CMK (cell line): Measurements from ENCODE around the gene NCAM1.
"Not testable (repeated sequence)": the region's sequence is repeated elsewhere in the genome, so short reads cannot be mapped to it uniquely, and the experiment has no call there.

Source experiments
- DNase-seq: peaks from one replicate; pipeline ENCODE4 v3.0.0-alpha.2; 2010; ENCODE audit warnings: low read depth

The NCAM1 gene

DNA sequence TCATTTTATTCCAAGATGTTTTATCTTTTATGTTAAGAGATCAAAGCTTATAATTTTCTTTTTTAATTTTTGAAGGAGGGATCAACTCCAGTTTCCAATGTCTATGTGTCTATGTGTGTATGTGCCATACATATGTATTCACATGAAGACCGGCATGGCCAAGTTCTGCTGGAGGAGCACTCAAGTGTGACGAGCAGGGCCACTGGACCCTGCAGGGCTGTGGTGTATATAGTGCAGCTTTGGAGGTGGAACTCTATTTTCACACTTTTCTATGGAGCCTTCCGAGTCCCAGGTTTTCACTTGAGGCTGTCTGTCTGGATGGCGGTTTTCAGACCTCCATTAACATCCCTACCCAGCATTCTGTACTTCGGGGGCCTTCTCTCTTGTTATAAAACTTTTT is 316.7 kb downstream of the NCAM1 start:
- DNase-seq: no peak

DNA sequence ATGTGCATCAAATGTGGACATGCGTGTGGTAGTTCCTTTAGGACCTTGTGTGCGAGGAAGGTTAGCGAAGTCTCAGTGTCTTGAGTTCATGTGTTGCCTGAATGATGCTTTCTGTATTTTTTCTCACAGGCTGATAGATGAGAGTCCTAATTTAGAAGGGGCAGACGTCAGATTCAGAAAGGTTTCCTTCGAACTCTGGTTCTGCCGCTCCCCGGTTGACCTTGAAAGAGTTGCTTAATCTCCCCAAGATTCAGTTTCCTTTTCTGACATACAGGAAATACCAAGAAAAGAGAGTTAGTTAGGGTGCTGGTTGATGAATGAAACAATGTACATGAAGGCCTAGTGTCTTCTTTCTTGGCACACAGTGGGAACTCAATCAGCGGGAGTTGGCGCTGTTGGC is 317.3 kb downstream of the NCAM1 start:
- DNase-seq: no peak

DNA sequence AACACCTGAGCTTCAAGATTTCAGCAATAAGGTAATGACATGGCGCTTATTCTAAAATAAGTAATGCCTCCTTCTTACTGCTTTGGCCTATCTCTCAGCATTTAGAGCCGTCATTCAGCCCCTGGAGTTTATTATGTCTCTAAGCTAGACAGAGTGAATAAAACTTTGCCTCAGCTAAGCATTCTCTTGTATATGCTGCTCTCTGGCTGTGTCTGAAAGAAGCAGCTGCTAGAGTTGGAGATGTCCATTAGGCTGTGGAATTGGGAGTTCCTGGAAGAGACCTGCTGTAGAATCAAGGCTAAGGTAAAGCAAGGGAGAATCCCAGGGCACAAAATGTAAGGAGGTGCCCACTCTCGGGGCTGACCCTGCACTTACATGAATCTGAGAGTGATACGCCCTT is 317.7 kb downstream of the NCAM1 start:
- no peak for DNase-seq

GRCh38 chr11:113279591-113279990 is 318.4 kb downstream of the NCAM1 start:
- no peak for DNase-seq

DNA sequence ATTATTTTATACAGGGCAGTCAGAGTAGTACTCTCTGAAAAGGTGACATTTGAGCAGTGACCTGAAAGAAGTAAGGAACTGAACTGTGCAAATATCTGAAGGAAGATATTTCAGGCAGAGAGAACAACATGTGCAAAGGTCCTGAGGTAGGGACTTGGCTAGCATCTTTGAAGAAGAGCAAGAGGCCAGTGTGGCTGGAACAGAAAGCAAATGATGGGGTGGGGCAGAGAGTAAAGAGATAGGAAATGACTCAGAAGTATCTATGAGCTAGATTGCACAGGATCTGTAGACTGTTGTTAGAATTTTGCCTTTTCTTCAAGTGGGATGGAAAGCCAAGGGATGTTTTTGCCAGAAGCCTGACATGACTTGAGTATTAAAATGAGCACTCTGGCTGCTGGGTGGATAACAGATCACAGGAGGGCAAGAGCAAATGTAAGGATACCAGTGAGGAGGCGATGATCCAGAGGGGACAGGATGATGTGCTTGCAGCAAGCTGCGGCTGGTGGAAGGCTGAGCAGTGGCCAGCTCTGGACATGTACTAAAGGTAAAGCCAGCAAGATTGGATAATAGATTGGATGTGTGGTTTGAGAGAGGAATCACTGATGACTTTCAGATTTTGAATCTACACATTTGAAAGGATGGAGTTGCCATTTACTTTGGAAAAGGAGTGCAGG is 320.0 kb downstream of the NCAM1 start:
- no peak for DNase-seq

DNA sequence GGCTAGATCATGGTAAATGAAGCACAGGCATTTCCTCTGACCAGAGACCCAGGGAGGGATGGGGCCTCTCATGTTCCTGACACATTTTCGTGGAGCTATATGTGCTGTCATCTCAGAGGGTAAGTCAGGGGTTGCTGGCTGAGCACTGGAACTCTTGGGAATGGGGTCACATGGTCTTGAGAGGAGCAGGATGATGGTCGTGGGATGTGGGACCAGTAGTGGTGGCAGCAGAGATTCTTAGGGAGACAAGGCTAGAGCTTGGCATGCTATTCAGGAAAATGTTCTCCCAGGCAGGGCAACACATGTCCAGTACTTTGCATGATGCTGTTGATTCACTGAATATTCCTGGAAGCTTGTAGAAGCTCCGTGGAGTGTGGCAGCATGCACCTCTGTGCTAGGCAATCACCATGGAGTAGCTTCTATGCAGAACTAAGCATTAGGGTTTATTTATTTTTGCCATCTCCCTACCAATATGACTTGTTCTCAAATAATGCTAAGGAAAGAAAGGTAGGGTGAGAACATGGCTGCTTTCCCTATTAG is 321.7 kb downstream of the NCAM1 start:
- no peak for DNase-seq

- DNase-seq: no peak
These were observed 322.7 kb downstream of the NCAM1 start for GRCh38 chr11:113283881-113284280.

DNA sequence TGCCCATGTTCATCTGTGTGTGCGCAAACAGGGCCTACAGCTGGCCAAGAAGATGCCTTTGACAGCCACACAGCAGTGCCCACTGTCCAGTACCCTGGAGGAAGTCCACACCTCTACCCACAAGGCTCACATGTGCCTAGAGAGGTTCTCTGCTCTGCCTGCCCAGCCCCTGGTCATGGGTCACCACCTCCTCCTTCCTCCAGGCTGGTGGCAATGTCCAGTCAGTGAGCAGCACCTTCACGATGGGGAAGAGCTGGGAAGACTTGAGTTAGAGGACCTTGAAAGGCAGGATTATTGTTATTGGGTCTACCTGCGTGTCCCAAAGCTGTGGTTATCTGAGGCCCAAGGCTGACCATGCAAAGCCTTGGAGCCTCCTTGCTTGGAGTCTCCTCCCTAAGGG is 324.8 kb downstream of the NCAM1 start:
- DNase-seq: no peak

- no peak for DNase-seq
These were observed 325.6 kb downstream of the NCAM1 start for GRCh38 chr11:113286509-113287497.

DNA sequence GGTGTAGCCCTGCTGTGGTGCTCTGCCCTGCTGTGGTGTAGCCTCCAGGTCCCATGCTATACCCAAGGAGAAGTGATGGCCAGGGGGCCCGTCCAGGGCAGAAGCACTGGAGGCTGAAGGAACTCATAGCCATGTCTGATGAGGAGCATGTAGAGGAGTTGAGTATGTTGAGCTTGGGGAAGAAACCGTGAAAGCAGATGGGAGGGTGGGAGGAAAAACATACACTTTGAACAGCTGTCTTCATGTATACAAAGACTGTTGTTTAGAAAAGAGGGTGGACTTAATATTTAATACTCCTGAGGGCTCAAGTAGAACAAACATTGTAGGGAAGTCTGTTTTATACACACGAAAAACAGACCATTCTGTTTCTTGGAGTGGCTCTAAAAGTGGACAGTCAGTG is 326.6 kb downstream of the NCAM1 start:
- no peak for DNase-seq

DNA sequence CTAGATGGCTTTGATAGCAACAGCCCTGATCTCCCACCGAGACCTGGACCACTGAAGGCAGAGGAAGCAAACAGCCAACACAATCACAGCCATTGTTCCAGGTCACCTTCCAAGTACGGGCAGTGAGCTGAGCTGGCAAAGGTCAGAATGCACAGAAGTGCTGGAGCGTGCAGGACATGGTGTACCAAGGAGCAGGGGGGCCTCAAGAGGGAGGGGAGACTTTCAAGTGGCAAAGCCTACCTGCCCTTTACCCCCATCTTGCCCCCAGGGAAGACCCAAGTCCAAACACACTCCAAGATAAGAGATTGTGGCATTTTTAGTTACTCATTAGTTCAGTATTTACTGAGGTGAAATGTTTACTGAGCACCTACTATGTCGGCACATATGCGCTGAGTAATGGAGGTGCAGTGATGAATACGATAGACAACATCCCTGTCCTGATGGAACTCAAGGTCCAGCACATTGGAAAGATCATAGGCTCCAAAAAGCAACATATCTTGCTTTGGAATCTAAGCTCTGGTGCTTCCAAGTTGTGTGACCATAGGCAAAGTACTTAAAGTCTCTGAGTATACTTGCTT is 327.2 kb downstream of the NCAM1 start:
- DNase-seq: no peak

DNA sequence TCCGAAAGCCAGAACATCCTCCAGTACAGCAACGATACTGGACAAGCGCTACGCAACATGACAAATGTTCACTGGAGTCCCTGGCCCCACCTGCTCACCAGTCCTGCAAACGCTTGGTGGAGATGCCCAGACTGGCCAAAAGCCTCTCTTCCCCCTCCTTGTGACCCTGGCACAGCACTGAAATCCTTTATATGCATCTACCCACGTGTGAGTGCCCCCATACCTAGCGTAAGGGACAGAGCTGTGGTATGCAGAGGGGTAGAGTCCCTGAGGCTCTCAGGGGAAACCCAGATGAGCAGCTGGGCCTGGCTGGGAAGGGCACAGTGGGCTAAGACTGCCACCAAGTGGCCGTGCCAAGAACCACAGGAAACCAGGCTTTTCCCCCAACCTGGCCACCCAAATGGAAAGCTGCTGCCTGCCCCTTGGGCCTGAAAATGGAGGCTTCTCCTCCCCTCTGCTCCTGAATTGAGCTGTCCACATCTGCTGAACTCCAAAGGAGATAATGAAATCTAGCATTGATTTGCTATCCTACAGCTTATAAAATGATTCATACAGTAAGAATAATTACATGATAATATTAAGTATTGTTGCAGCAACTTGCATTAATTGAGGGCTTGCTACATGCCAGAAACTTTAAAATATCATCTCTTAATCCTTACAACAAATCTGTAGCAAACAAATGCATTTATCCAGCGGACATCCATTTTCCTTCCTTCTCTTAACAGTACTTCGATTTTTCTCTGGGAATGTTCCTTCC is 328.4 kb downstream of the NCAM1 start:
- peak; percentile 8 for DNase-seq

DNA sequence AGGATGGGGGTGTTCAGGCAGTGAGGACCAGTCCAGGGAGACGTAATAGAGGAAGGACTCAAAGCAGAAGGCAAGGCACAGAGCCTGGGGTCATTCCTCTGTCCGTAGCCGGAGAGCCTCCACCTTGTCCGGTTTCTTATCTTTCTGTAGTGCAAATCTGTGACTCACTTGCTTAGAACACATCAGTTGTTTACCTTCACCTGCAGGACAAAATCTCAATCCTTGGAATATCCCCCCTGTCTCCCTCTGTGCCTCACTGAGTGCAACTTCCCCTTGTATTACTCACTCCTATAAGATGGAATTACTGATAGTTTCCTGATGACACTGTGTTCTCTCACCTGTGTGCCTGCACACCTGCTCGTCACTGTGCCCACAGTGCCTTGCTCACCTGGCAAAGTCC is 332.7 kb downstream of the NCAM1 start:
- no peak for DNase-seq

DNA sequence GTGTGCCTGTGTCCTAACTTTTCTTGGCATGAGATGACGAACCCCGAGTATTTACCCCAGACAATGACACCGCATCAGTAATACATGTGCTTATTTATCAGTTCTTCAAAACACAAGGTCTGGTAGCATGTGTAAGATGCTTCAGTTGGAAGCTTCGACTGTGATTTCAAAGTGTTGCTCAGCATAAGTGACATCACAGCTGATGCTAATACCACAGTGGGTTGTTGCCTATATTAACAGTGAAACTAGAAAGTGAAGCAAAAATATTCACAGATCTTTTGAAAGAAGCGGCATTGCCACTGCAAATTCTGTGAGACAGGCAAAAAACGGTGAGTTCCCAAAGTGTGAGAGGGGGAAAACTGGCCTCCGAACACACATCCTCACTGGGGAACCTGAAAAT is 334.8 kb downstream of the NCAM1 start:
- DNase-seq: no peak

- no peak for DNase-seq
These were observed 335.4 kb downstream of the NCAM1 start for GRCh38 chr11:113296447-113297205.

GRCh38 chr11:113298496-113298895 is 337.3 kb downstream of the NCAM1 start:
- DNase-seq: not testable (repeated sequence)

- no peak for DNase-seq
These were observed 343.7 kb downstream of the NCAM1 start for GRCh38 chr11:113304916-113305315.

- no peak for DNase-seq
These were observed 344.5 kb downstream of the NCAM1 start for GRCh38 chr11:113305440-113306336.

- DNase-seq: no peak
These were observed 347.4 kb downstream of the NCAM1 start for GRCh38 chr11:113308601-113309000.

GRCh38 chr11:113311536-113311935 is 350.3 kb downstream of the NCAM1 start:
- DNase-seq: no peak
